OCI-M2 (cell line): ENCODE results near the gene PLAAT4.
"Not testable (repeated sequence)": the region's sequence is repeated elsewhere in the genome, so short reads cannot be mapped to it uniquely, and the experiment has no call there.

Experiments
- DNase-seq: peaks from one replicate; lab custom pipeline; 2025; ENCODE audit not compliant: unreplicated experiment; lab: John Stamatoyannopoulos, UW

Gene PLAAT4

DNA sequence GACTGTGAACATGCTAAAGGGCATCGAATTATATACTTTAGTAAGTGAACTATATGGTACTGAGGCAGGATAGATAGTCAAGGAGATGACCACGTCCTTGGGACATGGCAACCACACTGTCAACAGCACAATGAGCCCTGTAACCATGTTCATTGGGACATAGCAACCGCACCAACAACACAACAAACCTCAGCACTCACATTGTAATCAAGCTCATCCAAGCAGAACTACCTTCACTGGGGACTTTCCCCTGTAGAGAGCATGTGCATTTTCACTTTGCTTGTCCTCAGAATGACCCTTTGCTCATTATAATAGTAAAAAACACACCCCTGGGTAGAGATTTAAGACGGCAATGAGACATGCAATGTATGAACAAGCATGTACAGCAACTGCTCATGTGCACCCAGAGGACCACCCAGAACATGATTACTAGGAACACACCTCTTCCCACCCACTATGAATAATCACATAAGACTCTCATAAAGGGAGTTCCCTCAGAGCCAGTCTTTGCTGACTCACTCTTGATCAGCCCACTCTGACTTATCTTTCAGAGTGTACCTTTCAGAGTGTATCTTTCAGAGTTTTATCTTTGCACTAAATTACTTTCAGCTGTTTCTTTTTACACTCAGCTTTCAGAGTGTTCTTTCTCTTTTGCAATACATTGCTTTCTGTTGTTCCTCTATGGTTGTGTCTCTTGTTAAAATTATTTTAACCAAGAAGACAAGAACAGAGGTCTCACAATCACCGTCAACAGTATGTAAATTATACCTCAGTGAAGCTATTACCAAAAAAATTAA lies 30.6 kb downstream of the PLAAT4 start:
- DNase-seq = no peak

- DNase-seq = no peak
These were observed 33.0 kb downstream of the PLAAT4 start for GRCh38 chr11:63569570-63569969.

- no peak for DNase-seq
These were observed 35.5 kb downstream of the PLAAT4 start for GRCh38 chr11:63572026-63572688.

DNA sequence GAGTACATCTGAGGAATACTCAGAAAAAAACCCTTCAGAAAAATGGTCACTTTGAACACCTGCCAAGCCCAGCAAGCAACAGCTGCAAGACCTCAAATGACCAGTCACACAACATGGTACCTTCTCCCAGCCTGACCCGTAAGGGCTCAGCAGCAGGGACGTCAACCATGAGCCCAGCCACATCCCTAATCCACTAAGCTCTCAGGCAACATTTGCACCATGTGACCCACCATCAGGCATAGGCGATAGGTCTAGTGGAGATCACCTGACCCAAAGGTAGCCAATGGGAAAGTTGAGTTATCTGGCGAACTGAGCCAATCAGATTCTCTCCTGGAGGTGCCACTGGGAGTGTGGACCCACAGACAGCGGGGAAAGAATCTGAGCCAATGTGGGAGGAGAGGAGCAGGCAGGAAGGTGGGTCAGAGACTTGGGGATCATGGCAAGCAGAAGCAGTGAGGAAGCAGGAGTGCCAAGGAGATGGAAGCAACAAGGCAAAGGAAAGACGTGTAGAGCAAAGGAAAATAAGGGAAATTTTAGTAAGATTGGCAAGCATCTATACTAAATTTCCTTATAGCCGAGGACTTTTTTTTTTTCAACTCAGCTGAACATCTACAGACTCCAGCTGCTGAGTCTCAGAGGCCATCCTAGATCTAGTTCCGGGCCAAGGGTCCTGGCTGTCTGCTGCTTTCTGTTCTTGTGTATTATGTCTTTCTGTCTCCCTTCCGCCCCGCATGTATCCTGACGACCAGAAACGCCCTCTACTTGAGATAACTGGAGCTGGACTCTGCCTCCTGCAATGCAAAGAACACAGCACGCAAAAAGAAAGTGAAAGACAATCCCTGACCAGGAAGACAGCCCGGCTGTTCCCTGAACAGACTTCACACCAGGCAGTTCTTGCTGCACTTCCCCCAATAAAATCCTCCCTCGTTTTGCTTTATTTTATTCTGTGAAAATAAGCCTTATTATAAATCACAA lies 37.6 kb downstream of the PLAAT4 start:
- no peak for DNase-seq

DNA sequence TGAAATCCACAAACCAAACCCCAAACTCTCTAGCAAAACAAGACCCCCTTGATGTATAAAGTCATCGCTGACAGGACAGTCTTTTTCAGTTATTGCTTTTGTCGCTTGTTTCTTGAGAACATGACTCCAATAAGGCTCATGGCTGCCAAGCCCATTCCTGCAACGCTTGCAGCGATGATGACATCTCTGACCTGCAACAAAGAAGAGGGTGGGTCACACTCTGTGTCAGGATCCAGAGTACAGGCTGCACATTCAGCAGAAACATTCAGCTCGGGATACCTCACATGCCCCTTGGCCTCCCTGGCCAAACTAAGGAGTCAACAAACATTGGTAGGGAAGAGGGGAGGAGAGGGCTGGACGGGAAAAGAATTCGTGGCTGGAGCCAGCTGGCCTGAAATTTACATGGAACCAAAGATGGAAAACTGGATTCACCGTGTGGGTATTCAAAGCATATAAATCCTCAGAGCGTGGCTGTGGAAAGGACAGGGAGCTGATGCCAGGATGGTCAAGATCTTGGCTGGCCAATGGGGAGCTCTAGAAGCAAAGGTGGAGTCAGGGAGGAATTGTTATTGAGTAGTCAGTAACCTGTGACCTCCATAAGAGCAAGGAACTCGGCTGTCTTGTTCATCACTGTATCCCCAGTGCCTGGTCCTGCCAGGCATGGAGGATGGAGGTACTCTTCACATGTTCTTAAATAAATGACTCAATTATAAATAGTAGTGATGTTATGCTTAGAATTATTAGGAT lies 38.4 kb downstream of the PLAAT4 start:
- no peak for DNase-seq

DNA sequence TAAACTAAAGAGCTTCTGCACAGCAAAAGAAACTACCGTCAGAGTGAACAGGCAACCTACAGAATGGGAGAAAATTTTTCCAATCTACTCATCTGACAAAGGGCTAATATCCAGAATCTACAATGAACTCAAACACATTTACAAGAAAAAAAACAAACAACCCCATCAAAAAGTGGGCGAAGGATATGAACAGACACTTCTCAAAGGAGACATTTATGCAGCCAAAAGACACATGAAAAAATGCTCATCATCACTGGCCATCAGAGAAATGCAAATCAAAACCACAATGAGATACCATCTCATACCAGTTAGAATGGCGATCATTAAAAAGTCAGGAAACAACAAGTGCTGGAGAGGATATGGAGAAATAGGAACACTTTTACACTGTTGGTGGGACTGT lies 42.3 kb downstream of the PLAAT4 start:
- DNase-seq = not testable (repeated sequence)

DNA sequence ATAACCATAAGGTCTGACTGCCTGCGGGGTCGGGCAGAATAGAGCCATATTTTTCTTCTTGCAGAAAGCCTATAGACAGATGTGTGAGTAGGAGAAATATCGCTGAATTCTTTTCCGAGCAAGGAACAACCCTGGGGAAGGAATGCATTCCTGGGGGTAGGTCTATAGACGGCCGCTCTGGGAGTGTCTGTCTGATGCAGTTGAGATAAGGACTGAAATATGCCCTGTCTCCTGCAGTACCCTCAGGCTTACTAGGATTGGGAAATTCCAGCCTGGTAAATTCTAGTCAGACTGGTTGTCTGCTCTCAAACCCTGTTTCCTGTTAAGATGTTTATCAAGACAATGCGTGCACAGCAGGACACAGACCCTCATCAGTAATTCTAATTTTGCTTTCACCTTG lies 44.6 kb downstream of the PLAAT4 start:
- DNase-seq = not testable (repeated sequence)

DNA sequence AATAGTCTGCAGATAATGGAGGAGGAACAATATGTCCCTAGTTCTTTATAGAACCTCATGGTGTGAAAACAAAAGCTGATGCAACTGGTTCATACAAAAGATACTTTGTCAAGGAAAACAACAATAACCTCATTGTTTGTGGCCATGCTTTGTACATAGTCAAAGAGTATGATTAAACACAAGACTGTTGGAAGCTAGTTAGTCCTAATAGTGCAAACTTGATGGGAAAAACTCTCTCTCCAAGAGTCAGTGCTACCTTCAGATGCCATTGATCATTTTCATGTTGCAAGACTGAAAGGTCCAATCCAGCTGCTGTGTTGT lies 46.7 kb downstream of the PLAAT4 start:
- no peak for DNase-seq

GRCh38 chr11:63586451-63587166 lies 50.0 kb downstream of the PLAAT4 start:
- no peak for DNase-seq

- no peak for DNase-seq
These were observed 52.4 kb downstream of the PLAAT4 start for GRCh38 chr11:63589000-63589399.

GRCh38 chr11:63590024-63590788 lies 53.6 kb downstream of the PLAAT4 start:
- DNase-seq = no peak

GRCh38 chr11:63592975-63593395 lies 56.4 kb downstream of the PLAAT4 start:
- DNase-seq = no peak

DNA sequence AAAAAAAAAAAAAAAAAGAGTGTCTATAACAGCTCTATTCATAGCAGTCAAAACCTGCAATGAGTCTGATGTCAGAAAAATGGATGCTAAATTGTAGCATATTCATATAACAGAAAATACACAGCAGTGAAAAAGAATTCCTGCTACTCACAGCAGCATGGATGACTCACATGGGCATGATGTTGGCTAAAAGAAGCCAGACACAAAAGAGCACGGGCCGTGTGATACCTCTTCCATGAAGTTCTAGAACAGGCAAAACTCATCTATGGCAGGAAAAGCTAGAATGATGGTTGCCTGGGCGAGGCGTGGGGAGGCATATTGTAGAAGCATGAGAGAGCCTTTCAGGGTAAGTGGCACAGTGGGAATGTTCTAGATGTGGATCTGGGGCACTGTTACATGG lies 58.7 kb downstream of the PLAAT4 start:
- no peak for DNase-seq
